Liver (tissue), 9 donors: ENCODE measurements around the gene KATNB1. TPM values are rescaled to one million over a fixed set of nuclear protein-coding genes. Genes with fewer than 3 reads are reported as not detected.
A peak's percentile ranks its signal among the peaks of the same experiment; 100 is the strongest.

ENCODE experiments used
- DNase-seq: peaks from one replicate; pipeline ENCODE4 v3.0.0-alpha.2; 2017; ENCODE audit warnings: low spot score
- H3K27ac ChIP-seq, 2 donors: one replicate each; pipeline ENCODE4 v1.7.0; 2013; ENCODE audit warnings: inconsistent platforms in 2 of 2, low read length in 2 of 2, control low read depth in 1 of 2, low read depth in 1 of 2, mild to moderate bottlenecking in 1 of 2
- H3K27me3 ChIP-seq, 4 donors: one replicate each; pipeline versions ENCODE4 v1.6.1 to v1.7.0; 2013; ENCODE audit warnings: low read length in 3 of 4, inconsistent platforms in 1 of 4, mild to moderate bottlenecking in 1 of 4, moderate library complexity in 1 of 4; ENCODE audit not compliant: control insufficient read depth in 4 of 4, insufficient read depth in 4 of 4
- H3K36me3 ChIP-seq, 4 donors: one replicate each; pipeline versions ENCODE4 v1.6.1 to v1.7.0; 2013; ENCODE audit warnings: low read length in 3 of 4, mild to moderate bottlenecking in 3 of 4, low read depth in 1 of 4, moderate library complexity in 1 of 4; ENCODE audit not compliant: control insufficient read depth in 4 of 4, insufficient read depth in 3 of 4
- H3K4me1 ChIP-seq, 4 donors: one replicate each; pipeline versions ENCODE4 v1.6.1 to v1.7.0; 2013; ENCODE audit warnings: low read length in 3 of 4, mild to moderate bottlenecking in 3 of 4, moderate library complexity in 1 of 4; ENCODE audit not compliant: control insufficient read depth in 4 of 4, insufficient read depth in 4 of 4
- H3K4me3 ChIP-seq, 3 donors: one replicate each; pipeline versions ENCODE4 v1.6.1 to v1.7.0; 2013; ENCODE audit warnings: low read length in 3 of 3, control low read depth in 1 of 3, low read depth in 1 of 3, mild to moderate bottlenecking in 1 of 3
- H3K9ac ChIP-seq, 2 donors: one replicate each; pipeline ENCODE4 v1.7.0; 2013; ENCODE audit warnings: low read length in 2 of 2, mild to moderate bottlenecking in 2 of 2, moderate library complexity in 2 of 2, control low read depth in 1 of 2, low read depth in 1 of 2
- H3K9me3 ChIP-seq, 4 donors: one replicate each; pipeline versions ENCODE4 v1.6.1 to v1.7.0; 2013; ENCODE audit warnings: low read length in 3 of 4; ENCODE audit not compliant: control insufficient read depth in 4 of 4
- CTCF ChIP-seq: fragments of 150-350 bp; IDR thresholded peaks from 2 replicates; pipeline ENCODE4 v1.5.1; 2017; ENCODE audit warnings: improper control_type of control experiment, low read depth, low read length; ENCODE audit not compliant: missing input control
- EGR1 ChIP-seq, 2 donors: IDR thresholded peaks; 2 replicates each; pipeline ENCODE4 v1.6.1; 2016 to 2018; ENCODE audit warnings: antibody characterized with exemption in 2 of 2, low read depth in 2 of 2
- FOXA1 ChIP-seq: IDR thresholded peaks from 2 replicates; pipeline ENCODE4 v1.6.1; 2016; ENCODE audit warnings: antibody characterized with exemption
- GABPA ChIP-seq, 2 donors: IDR thresholded peaks in 1 of 2; conservative IDR thresholded peaks in 1 of 2; 2 replicates each; pipeline ENCODE4 v1.6.1; 2016; ENCODE audit warnings: antibody characterized with exemption in 2 of 2, mild to moderate bottlenecking in 1 of 2, moderate library complexity in 1 of 2
- HNF4A ChIP-seq, 2 donors: conservative IDR thresholded peaks; 2 replicates each; pipeline ENCODE4 v1.6.1; 2016; ENCODE audit warnings: antibody characterized with exemption in 2 of 2, mild to moderate bottlenecking in 2 of 2
- HNF4G ChIP-seq: IDR thresholded peaks from 2 replicates; pipeline ENCODE4 v1.6.1; 2016; ENCODE audit warnings: antibody characterized with exemption
- JUND ChIP-seq, 2 donors: IDR thresholded peaks; 2 replicates each; pipeline ENCODE4 v1.6.1; 2016; ENCODE audit warnings: antibody characterized with exemption in 2 of 2
- NR2F2 ChIP-seq: IDR thresholded peaks from 2 replicates; pipeline ENCODE4 v1.6.1; 2016; ENCODE audit warnings: antibody characterized with exemption
- RAD21 ChIP-seq, 2 donors: IDR thresholded peaks; 2 replicates each; pipeline ENCODE4 v1.6.1; 2016; ENCODE audit warnings: antibody characterized with exemption in 2 of 2, mild to moderate bottlenecking in 2 of 2
- REST ChIP-seq: IDR thresholded peaks from 2 replicates; pipeline ENCODE4 v1.6.1; 2016; ENCODE audit warnings: antibody characterized with exemption, mild to moderate bottlenecking
- RXRA ChIP-seq, 2 donors: IDR thresholded peaks; 2 replicates each; pipeline ENCODE4 v1.6.1; 2017 to 2018; ENCODE audit warnings: antibody characterized with exemption in 2 of 2, mild to moderate bottlenecking in 1 of 2
- SP1 ChIP-seq: IDR thresholded peaks from 2 replicates; pipeline ENCODE4 v1.6.1; 2018; ENCODE audit warnings: antibody characterized with exemption, mild to moderate bottlenecking
- YY1 ChIP-seq: IDR thresholded peaks from 2 replicates; pipeline ENCODE4 v1.6.1; 2016; ENCODE audit warnings: antibody characterized with exemption, mild to moderate bottlenecking
- WGBS: extraction: QIAGEN DNeasy Blood & Tissue Kit; methylation state at CpG from one replicate; pipeline ENCODE4 v1.1.7; 2013; 5-methylcytosine and 5-hydroxymethylcytosine counted together
- polyA plus RNA-seq, 2 donors: library from polyadenylated mRNA; stranded (reverse) in 1 of 2; unstranded in 1 of 2; fragments of 200-250 nt in 1 of 2; fragments of >200 nt in 1 of 2; fragmentation: Nextera tagmentation in 1 of 2; extraction: Ambion mirVana in 1 of 2; gene quantifications; one replicate each; pipeline versions ENCODE4 v1.2.1 to v1.2.3, GENCODE V29; 2013 to 2015
- total RNA-seq, 2 donors: library from RNA; depleted of rRNA; stranded (reverse); fragments of >200 nt; gene quantifications; one replicate each; pipeline ENCODE4 v1.2.3, GENCODE V29; 2014
- TF ChIP-seq, protein P1 (sequence below): IDR thresholded peaks from 2 replicates; pipeline ENCODE4 v1.6.1; 2016; ENCODE audit warnings: antibody characterized with exemption
- donor health status: healthy.
- donor health status: healthy.
- donor health status: healthy.
- donor health status: healthy.
- donor health status: healthy.

Gene KATNB1
- total and polyA plus RNA-seq, 4 donors = 4.5 to 16.4 (median 7.5) TPM

- no peak for DNase-seq
- Histone ChIP-seq H3K27me3 (no peaks in the 10 kb centered on the region), H3K36me3 (no peaks in the 10 kb centered on the region), H3K27ac (no peak overlapping the region), H3K9ac (no peak overlapping the region), H3K9me3 (no peaks in the 10 kb centered on the region), H3K4me3 (no peak overlapping the region), H3K4me1 (peaks cover 8 to 22% (median 18%) of the 10 kb centered on the region in 4 donors)
- TF ChIP-seq GABPA (IDR thresholded peaks at IDR 0.05 in 1 of 2, conservative IDR thresholded peaks at IDR 0.05 in 1 of 2) = no peak
- whole genome bisulfite sequencing = 76% methylated on average over 2 of the region's 2 CpGs
Observed at GRCh38 chr16:57732714-57733113, 2.9 kb upstream of the KATNB1 start.

DNA sequence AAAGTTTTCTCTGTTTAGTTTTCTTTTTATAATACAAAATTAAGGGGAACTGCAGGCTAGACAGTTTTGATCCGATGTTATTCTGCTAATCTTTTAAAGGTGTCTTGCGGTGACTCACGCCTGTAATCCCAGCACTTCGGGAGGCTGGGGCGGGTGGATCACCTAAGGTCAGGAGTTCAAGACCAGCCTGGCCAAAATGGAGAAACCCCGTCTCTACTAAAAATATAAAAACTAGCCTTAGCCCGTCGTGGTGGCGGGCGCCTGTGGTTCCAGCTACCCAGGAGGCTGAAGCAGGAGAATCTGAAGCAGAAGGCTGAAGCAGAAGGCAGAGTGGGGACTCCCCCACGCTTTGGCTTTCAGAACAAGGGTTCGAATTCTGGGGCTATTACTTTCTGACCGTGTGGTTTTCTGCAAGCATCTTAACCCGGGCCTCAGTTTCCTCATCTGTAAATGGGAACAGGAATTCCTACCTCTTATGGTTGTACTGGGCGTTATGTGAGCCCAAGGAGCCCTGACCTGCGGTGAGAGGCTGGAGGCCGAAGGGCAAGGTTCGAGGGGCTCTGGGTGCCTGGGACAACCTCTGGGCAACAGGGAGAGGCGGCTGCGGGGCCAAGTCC is 1.2 kb upstream of the KATNB1 start:
- Histone ChIP-seq H3K27me3 (no peaks in the 10 kb centered on the region), H3K4me1 (peaks cover 8 to 22% (median 18%) of the 10 kb centered on the region in 4 donors), H3K9ac (peak overlapping the region; percentile 59 to 98), H3K4me3 (peak overlapping the region; percentile 62 to 91 (median 64)), H3K36me3 (no peaks in the 10 kb centered on the region), H3K27ac (peak overlapping the region; percentile 68 to 92), H3K9me3 (no peaks in the 10 kb centered on the region)
- DNase-seq = no peak
- 54% methylated on average over 20 of the region's 20 CpGs for WGBS
- no peak for TF ChIP-seq FOXA1
- no peak for TF ChIP-seq NR2F2
- TF ChIP-seq GABPA (IDR thresholded peaks at IDR 0.05 in 1 of 2, conservative IDR thresholded peaks at IDR 0.05 in 1 of 2) = no peak
- TF ChIP-seq SP1 = no peak
- TF ChIP-seq EGR1 (IDR thresholded peaks at IDR 0.05; ENCODE audit: low read depth in 2 of 2) = no peak
- TF ChIP-seq, protein P1, sequence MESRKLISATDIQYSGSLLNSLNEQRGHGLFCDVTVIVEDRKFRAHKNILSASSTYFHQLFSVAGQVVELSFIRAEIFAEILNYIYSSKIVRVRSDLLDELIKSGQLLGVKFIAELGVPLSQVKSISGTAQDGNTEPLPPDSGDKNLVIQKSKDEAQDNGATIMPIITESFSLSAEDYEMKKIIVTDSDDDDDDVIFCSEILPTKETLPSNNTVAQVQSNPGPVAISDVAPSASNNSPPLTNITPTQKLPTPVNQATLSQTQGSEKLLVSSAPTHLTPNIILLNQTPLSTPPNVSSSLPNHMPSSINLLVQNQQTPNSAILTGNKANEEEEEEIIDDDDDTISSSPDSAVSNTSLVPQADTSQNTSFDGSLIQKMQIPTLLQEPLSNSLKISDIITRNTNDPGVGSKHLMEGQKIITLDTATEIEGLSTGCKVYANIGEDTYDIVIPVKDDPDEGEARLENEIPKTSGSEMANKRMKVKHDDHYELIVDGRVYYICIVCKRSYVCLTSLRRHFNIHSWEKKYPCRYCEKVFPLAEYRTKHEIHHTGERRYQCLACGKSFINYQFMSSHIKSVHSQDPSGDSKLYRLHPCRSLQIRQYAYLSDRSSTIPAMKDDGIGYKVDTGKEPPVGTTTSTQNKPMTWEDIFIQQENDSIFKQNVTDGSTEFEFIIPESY = no peak
- TF ChIP-seq HNF4G = no peak

- Histone ChIP-seq H3K36me3 (no peaks in the 10 kb centered on the region), H3K9ac (peak overlapping the region; percentile 59 to 98), H3K27me3 (no peaks in the 10 kb centered on the region), H3K4me3 (peak overlapping the region; percentile 65 to 91 (median 84)), H3K27ac (peak overlapping the region; percentile 68 to 92), H3K4me1 (peaks cover 8 to 22% (median 18%) of the 10 kb centered on the region in 4 donors), H3K9me3 (no peaks in the 10 kb centered on the region)
- WGBS = under 1% methylated on average over 45 of the region's 45 CpGs
- peak; percentile 97 for DNase-seq
- TF ChIP-seq CTCF (no peak), JUND (IDR thresholded peaks at IDR 0.05) (peak; percentile 85 to 97), FOXA1 (no peak), NR2F2 (peak; percentile 73), REST (peak; percentile 53), HNF4A (conservative IDR thresholded peaks at IDR 0.05) (peak; percentile 54 to 82), RXRA (IDR thresholded peaks at IDR 0.05) (peak; percentile 63 to 87), YY1 (peak; percentile 100), GABPA (IDR thresholded peaks at IDR 0.05 in 1 of 2, conservative IDR thresholded peaks at IDR 0.05 in 1 of 2) (peak; percentile 61 to 85), RAD21 (IDR thresholded peaks at IDR 0.05) (peak in 1 of 2 donors; percentile 47), SP1 (peak; percentile 100), HNF4G (peak; percentile 32), EGR1 (IDR thresholded peaks at IDR 0.05; ENCODE audit: low read depth in 2 of 2) (peak in 1 of 2 donors; percentile 78)
- TF ChIP-seq, protein P1 = no peak
Observed at GRCh38 chr16:57734925-57735754, 430 bp upstream of the KATNB1 start.
